Transverse colon (tissue), 4 donors: Measurements from ENCODE around the gene CORO2A. TPM values are rescaled to one million over a fixed set of nuclear protein-coding genes. Genes with fewer than 3 reads are reported as not detected.
A peak's percentile ranks its signal among the peaks of the same experiment; 100 is the strongest.

Experiments
- DNase-seq: peaks from one replicate; pipeline ENCODE4 v3.0.0-alpha.2; 2019
- H3K27ac ChIP-seq, 4 donors: fragments of 200-600 bp; sonication (generic); 2 replicates each; pipeline ENCODE4 v1.5.1; 2016 to 2018; ENCODE audit warnings: inconsistent platforms in 4 of 4
- H3K27me3 ChIP-seq: fragments of 200-600 bp; sonication (generic); 2 replicates; pipeline ENCODE4 v1.5.1; 2017; ENCODE audit warnings: inconsistent platforms
- H3K36me3 ChIP-seq, 4 donors: fragments of 200-600 bp; sonication (generic); 2 replicates each; pipeline ENCODE4 v1.5.1; 2017 to 2019; ENCODE audit warnings: inconsistent platforms in 4 of 4
- H3K4me1 ChIP-seq, 4 donors: fragments of 200-600 bp; sonication (generic); 2 replicates each; pipeline ENCODE4 v1.5.1; 2017 to 2020; ENCODE audit warnings: inconsistent platforms in 4 of 4
- H3K4me3 ChIP-seq, 4 donors: fragments of 200-600 bp; sonication (generic); 1 replicate in 1 of 4; 2 replicates in 3 of 4; pipeline versions ENCODE4 v1.5.1 to v1.6.1; 2017 to 2019; ENCODE audit warnings: inconsistent platforms in 4 of 4
- H3K9me3 ChIP-seq, 2 donors: fragments of 200-600 bp; sonication (generic); 2 replicates each; pipeline ENCODE4 v1.5.1; 2017 to 2019; ENCODE audit warnings: inconsistent platforms in 2 of 2
- CTCF ChIP-seq, 5 experiments: fragments of 200-600 bp in 3 of 5; fragments of 450-650 bp in 2 of 5; sonication (generic) in 3 of 5; IDR thresholded peaks; 1 replicate in 2 of 5; 2 replicates in 3 of 5; pipeline ENCODE4 v1.5.1; 2016 to 2017; ENCODE audit warnings: antibody characterized with exemption in 5 of 5, inconsistent platforms in 3 of 5, mild to moderate bottlenecking in 2 of 5, moderate library complexity in 1 of 5
- EP300 ChIP-seq: sonication (generic); formaldehyde crosslinking; IDR thresholded peaks from one replicate; pipeline ENCODE4 v1.6.1; 2017; ENCODE audit warnings: antibody characterized with exemption, low read depth
- POLR2A ChIP-seq: fragments of 450-650 bp; IDR thresholded peaks from one replicate; pipeline ENCODE4 v1.6.1; 2016; ENCODE audit warnings: antibody characterized with exemption, mild to moderate bottlenecking, moderate library complexity
- POLR2AphosphoS5 ChIP-seq, 3 donors: sonication (generic); formaldehyde crosslinking; IDR thresholded peaks; one replicate each; pipeline ENCODE4 v1.6.1; 2016; ENCODE audit warnings: antibody characterized with exemption in 3 of 3
- WGBS, 2 donors: methylation state at CpG; one replicate each; pipeline ENCODE4 v1.1.5; 2018; ENCODE audit warnings: low coverage in 1 of 2; 5-methylcytosine and 5-hydroxymethylcytosine counted together
- in situ Hi-C, 4 donors: fragments of 200-750 bp; cut with MboI; loops; one replicate each; pipeline versions ENCODE4 v1.15.0 to v1.15.1; 2017; ENCODE audit warnings: low sequenced_read_pairs in 3 of 4, low pct_ligation_motif_present in 1 of 4, low pct_unique_long_range_greater_than_20kb in 1 of 4
- intact Hi-C: fragments of 100-400 bp; cut with DNase I; formaldehyde crosslinking; loops from one replicate; pipeline ENCODE4 v1.15.1; 2023; ENCODE audit warnings: low total_unique reads
- total RNA-seq, 4 donors: library from RNA; depleted of rRNA; stranded (reverse); fragments of >200 nt; gene quantifications; one replicate each; pipeline ENCODE4 v1.1.0, GENCODE V29; 2016

Gene CORO2A
- total RNA-seq, 4 donors from 2014 or later = 10.0 to 59.1 (median 47.1) TPM

DNA sequence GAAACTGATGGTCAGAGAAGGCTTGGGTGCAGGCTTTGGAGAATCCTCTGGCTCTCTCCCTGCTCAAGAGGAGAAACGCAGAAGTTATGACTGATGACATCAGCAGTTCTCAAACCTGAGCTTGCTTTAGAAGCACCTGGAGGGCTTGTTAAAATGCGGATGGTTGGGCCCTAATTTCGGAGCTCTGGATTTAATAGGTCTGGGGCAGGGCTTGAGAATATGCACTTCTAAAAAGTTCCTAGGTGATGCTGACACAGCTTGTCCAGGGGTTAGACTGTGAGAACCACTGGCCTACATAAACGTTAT, 36.6 kb upstream of the CORO2A start:
- Histone ChIP-seq H3K4me1 (peaks cover 0 to 55% (median 24%) of the 10 kb centered on the region in 4 donors), H3K27ac (no peak overlapping the region), H3K27me3 (no peaks in the 10 kb centered on the region), H3K36me3 (peaks cover 0 to 19% (median 5%) of the 10 kb centered on the region in 4 donors), H3K9me3 (no peaks in the 10 kb centered on the region), H3K4me3 (no peak overlapping the region)
- in situ Hi-C loops = no loop called here
- WGBS, 2 donors = 78 to 82% methylated on average over 1 to 4 of the region's 4 CpGs
- intact Hi-C loops = no loop called here
- no peak for TF ChIP-seq POLR2AphosphoS5 (IDR thresholded peaks at IDR 0.05)
- no peak for TF ChIP-seq EP300
- TF ChIP-seq CTCF (IDR thresholded peaks at IDR 0.05) = no peak
- DNase-seq = no peak

DNA sequence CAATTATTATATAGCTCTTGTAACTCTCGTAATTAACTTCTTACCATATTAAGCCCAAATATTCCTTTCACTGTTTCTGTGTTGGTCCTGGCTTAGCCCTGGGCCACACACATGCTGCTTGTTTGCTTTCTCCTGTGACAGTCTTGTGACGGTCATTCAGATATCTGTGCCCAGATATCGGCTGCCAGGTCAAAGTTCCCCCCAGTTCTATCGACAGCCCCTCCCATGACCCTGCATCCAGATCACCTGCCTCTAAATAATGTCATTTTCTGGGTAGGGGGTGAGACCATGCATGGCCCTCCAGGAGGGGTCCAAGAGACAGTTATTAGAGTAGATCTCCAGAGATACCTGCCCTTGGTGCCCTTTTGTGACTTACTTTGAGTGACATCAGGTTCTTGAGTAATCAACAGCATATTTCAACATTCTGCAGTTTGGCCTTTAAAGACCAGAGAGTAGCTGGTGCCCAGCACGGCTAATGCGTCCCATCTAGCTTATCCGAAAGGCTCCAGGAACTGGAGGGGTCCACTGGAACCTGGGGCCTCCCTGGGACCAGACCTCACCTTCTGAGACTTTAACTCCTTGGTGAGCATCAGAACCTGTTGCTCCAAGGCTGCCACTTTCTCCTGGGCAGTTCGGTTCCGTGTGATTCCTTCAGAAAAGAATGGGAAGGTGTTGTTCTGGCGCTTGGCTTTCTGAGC, 36.1 kb upstream of the CORO2A start:
- H3K27me3 ChIP-seq = no peaks in the 10 kb centered on the region
- no peak for TF ChIP-seq CTCF (IDR thresholded peaks at IDR 0.05)
- TF ChIP-seq POLR2AphosphoS5 (IDR thresholded peaks at IDR 0.05) = no peak
- no peak for TF ChIP-seq POLR2A
- no peak for DNase-seq
- intact Hi-C loops = no loop called here
- WGBS, 2 donors = 80 to 83% methylated on average over 3 to 10 of the region's 10 CpGs
- peaks cover 0 to 19% (median 5%) of the 10 kb centered on the region in 4 donors for H3K36me3 ChIP-seq
- no peaks in the 10 kb centered on the region for H3K9me3 ChIP-seq
- no peak overlapping the region for H3K27ac ChIP-seq
- H3K4me1 ChIP-seq = peaks cover 0 to 55% (median 25%) of the 10 kb centered on the region in 4 donors
- in situ Hi-C loops = no loop called here
- no peak overlapping the region for H3K4me3 ChIP-seq

GRCh38 chr9:98227883-98228282, 35.4 kb upstream of the CORO2A start:
- peaks cover 0 to 15% (median 5%) of the 10 kb centered on the region in 4 donors for H3K36me3 ChIP-seq
- WGBS, 2 donors = 80 to 89% methylated on average over 1 to 7 of the region's 7 CpGs
- TF ChIP-seq EP300 = no peak
- no peak for TF ChIP-seq CTCF (IDR thresholded peaks at IDR 0.05)
- no peak for TF ChIP-seq POLR2A
- TF ChIP-seq POLR2AphosphoS5 (IDR thresholded peaks at IDR 0.05) = no peak
- in situ Hi-C loops (no loop called here), intact Hi-C loops (no loop called here)
- no peaks in the 10 kb centered on the region for H3K9me3 ChIP-seq
- H3K27me3 ChIP-seq = no peaks in the 10 kb centered on the region
- H3K4me3 ChIP-seq = no peak overlapping the region
- no peak overlapping the region for H3K27ac ChIP-seq
- peaks cover 0 to 55% (median 29%) of the 10 kb centered on the region in 4 donors for H3K4me1 ChIP-seq
- no peak for DNase-seq

GRCh38 chr9:98226957-98227356, 34.5 kb upstream of the CORO2A start:
- Histone ChIP-seq H3K36me3 (peaks cover 0 to 12% (median 5%) of the 10 kb centered on the region in 4 donors), H3K27me3 (no peaks in the 10 kb centered on the region), H3K9me3 (no peaks in the 10 kb centered on the region), H3K4me3 (no peak overlapping the region), H3K4me1 (peaks cover 0 to 50% (median 29%) of the 10 kb centered on the region in 4 donors), H3K27ac (peak overlapping the region; percentile 6 to 47 (median 38))
- intact Hi-C loops = no loop called here
- in situ Hi-C loops = no loop called here
- TF ChIP-seq EP300 (no peak), POLR2AphosphoS5 (IDR thresholded peaks at IDR 0.05) (peak in 2 of 3 donors; percentile 53 to 54)
- no peak for DNase-seq
- WGBS, 2 donors = 80 to 90% methylated on average over 2 to 4 of the region's 4 CpGs

GRCh38 chr9:98226516-98226915, 34.1 kb upstream of the CORO2A start:
- in situ Hi-C loops (no loop called here), intact Hi-C loops (no loop called here)
- whole genome bisulfite sequencing, 2 donors = 28 to 43% methylated on average over 1 of the region's 1 CpG
- Histone ChIP-seq H3K4me3 (no peak overlapping the region), H3K27ac (peak overlapping the region; percentile 14 to 47 (median 38)), H3K4me1 (peaks cover 0 to 46% (median 29%) of the 10 kb centered on the region in 4 donors), H3K36me3 (peaks cover 0 to 12% (median 5%) of the 10 kb centered on the region in 4 donors), H3K27me3 (no peaks in the 10 kb centered on the region), H3K9me3 (no peaks in the 10 kb centered on the region)
- DNase-seq = no peak
- TF ChIP-seq POLR2AphosphoS5 (IDR thresholded peaks at IDR 0.05) = peak in 1 of 3 donors; percentile 37
- TF ChIP-seq EP300 = no peak
